SU-DHL-6 (cell line): ENCODE data around the gene FPGS.

Experiments used
- H2AFZ ChIP-seq: fragments of 200-600 bp; sonication (generic); 2 replicates; pipeline ENCODE4 v1.6.1; 2014; ENCODE audit warnings: low read depth, mild to moderate bottlenecking, moderate library complexity, mixed read lengths, antibody characterized with exemption, low read length; ENCODE audit not compliant: severe bottlenecking
- H3F3A ChIP-seq: fragments of 200-600 bp; shearing (Covaris generic); 2 replicates; pipeline ENCODE4 v1.6.0; 2016; ENCODE audit warnings: antibody characterized with exemption, mild to moderate bottlenecking; ENCODE audit not compliant: insufficient read depth
- H3K27ac ChIP-seq: fragments of 200-600 bp; sonication (generic); 2 replicates; pipeline ENCODE4 v1.5.1; 2016; ENCODE audit warnings: low read depth, mild to moderate bottlenecking, low read length, moderate library complexity, mixed read lengths
- H3K27me3 ChIP-seq: fragments of 200-600 bp; sonication (generic), shearing (Covaris generic); 2 replicates; pipeline ENCODE4 v1.6.0; 2014; ENCODE audit warnings: mild to moderate bottlenecking, low read length
- H3K36me3 ChIP-seq: fragments of 200-600 bp; sonication (generic); 2 replicates; pipeline ENCODE4 v1.6.1; 2014; ENCODE audit warnings: mild to moderate bottlenecking, low read length, mixed read lengths
- H3K4me2 ChIP-seq: fragments of 300-600, 200-600 bp; shearing (Covaris generic), sonication (generic); 2 replicates; pipeline ENCODE4 v1.6.0; 2014; ENCODE audit warnings: low read length, low read depth, mild to moderate bottlenecking; ENCODE audit not compliant: poor library complexity, severe bottlenecking
- H3K4me3 ChIP-seq: fragments of 200-600 bp; sonication (generic); 2 replicates; pipeline ENCODE4 v1.5.1; 2014; ENCODE audit warnings: antibody characterized with exemption, low read length, mild to moderate bottlenecking, mixed read lengths; ENCODE audit not compliant: insufficient read depth, poor library complexity, severe bottlenecking
- H3K79me2 ChIP-seq: fragments of 200-600 bp; sonication (generic); 2 replicates; pipeline ENCODE4 v1.6.1; 2014; ENCODE audit warnings: mild to moderate bottlenecking, low read length, moderate library complexity; ENCODE audit not compliant: insufficient read depth
- H3K9ac ChIP-seq: fragments of 200-600 bp; sonication (generic); 2 replicates; pipeline ENCODE4 v1.7.0; 2014; ENCODE audit warnings: mild to moderate bottlenecking, low read length
- H3K9me2 ChIP-seq: fragments of 200-600 bp; sonication (generic); replicated peaks from 2 replicates; pipeline ENCODE4 v1.6.1; 2014; ENCODE audit warnings: low read length; ENCODE audit not compliant: insufficient read depth
- H3K9me3 ChIP-seq: fragments of 200-600 bp; sonication (generic); 2 replicates; pipeline ENCODE4 v1.6.1; 2014; ENCODE audit warnings: low read length, mixed read lengths; ENCODE audit not compliant: insufficient read depth
- H4K20me1 ChIP-seq: fragments of 200-600 bp; sonication (generic); 2 replicates; pipeline ENCODE4 v1.6.1; 2014; ENCODE audit warnings: low read depth, mild to moderate bottlenecking, antibody characterized with exemption, low read length, moderate library complexity, mixed read lengths
- CTCF ChIP-seq: fragments of 200-600 bp; sonication (generic); IDR thresholded peaks from one replicate; pipeline ENCODE4 v1.5.1; 2017; ENCODE audit warnings: antibody characterized with exemption, mild to moderate bottlenecking, low read length, moderate library complexity; ENCODE audit not compliant: insufficient read depth, poor library complexity, severe bottlenecking
- EZH2phosphoT487 ChIP-seq: fragments of 200-600 bp; sonication (generic), shearing (Covaris generic); conservative IDR thresholded peaks from 2 replicates; pipeline ENCODE4 v1.6.1; 2018; ENCODE audit warnings: mild to moderate bottlenecking, antibody characterized with exemption, low read length, moderate library complexity, mixed read lengths

The FPGS gene

GRCh38 chr9:127805620-127806019 is 2.9 kb downstream of the FPGS start:
- H3K4me2 ChIP-seq, result no peak overlapping the region
- no peak overlapping the region for H2AFZ ChIP-seq
- H3K9ac ChIP-seq, result no peak overlapping the region
- no peak overlapping the region for H3K27ac ChIP-seq
- H3F3A ChIP-seq, result peaks cover 5% of the 10 kb centered on the region
- TF ChIP-seq CTCF (peak; percentile 36), EZH2phosphoT487 (no peak)
- no peaks in the 10 kb centered on the region for H3K9me3 ChIP-seq
- H3K9me2 ChIP-seq, result no peaks in the 10 kb centered on the region
- no peaks in the 10 kb centered on the region for H3K27me3 ChIP-seq
- peaks cover 23% of the 10 kb centered on the region for H3K79me2 ChIP-seq
- H3K4me3 ChIP-seq, result no peak overlapping the region
- no peaks in the 10 kb centered on the region for H3K36me3 ChIP-seq
- no peaks in the 10 kb centered on the region for H4K20me1 ChIP-seq

- Histone ChIP-seq H3K9ac (no peak overlapping the region), H3K36me3 (no peaks in the 10 kb centered on the region), H3K9me3 (no peaks in the 10 kb centered on the region), H4K20me1 (no peaks in the 10 kb centered on the region), H3F3A (peaks cover 4% of the 10 kb centered on the region), H2AFZ (no peak overlapping the region), H3K4me2 (no peak overlapping the region), H3K9me2 (no peaks in the 10 kb centered on the region), H3K79me2 (peaks cover 23% of the 10 kb centered on the region), H3K27ac (no peak overlapping the region), H3K4me3 (no peak overlapping the region), H3K27me3 (no peaks in the 10 kb centered on the region)
- TF ChIP-seq CTCF (no peak), EZH2phosphoT487 (no peak)
Observed at GRCh38 chr9:127806871-127807270, 4.2 kb downstream of the FPGS start.

- no peaks in the 10 kb centered on the region for H3K36me3 ChIP-seq
- TF ChIP-seq CTCF, result no peak
- no peak overlapping the region for H3K27ac ChIP-seq
- H3K9ac ChIP-seq, result no peak overlapping the region
- H3K9me3 ChIP-seq, result no peaks in the 10 kb centered on the region
- H3K27me3 ChIP-seq, result no peaks in the 10 kb centered on the region
- no peaks in the 10 kb centered on the region for H4K20me1 ChIP-seq
- H3K4me3 ChIP-seq, result no peak overlapping the region
- H2AFZ ChIP-seq, result no peak overlapping the region
- H3K9me2 ChIP-seq, result no peaks in the 10 kb centered on the region
- no peak overlapping the region for H3K4me2 ChIP-seq
- H3F3A ChIP-seq, result no peaks in the 10 kb centered on the region
- peaks cover 18% of the 10 kb centered on the region for H3K79me2 ChIP-seq
Observed at GRCh38 chr9:127808347-127809001, 5.8 kb downstream of the FPGS start.
